ENCODE results near the gene ARL5C.

DNA sequence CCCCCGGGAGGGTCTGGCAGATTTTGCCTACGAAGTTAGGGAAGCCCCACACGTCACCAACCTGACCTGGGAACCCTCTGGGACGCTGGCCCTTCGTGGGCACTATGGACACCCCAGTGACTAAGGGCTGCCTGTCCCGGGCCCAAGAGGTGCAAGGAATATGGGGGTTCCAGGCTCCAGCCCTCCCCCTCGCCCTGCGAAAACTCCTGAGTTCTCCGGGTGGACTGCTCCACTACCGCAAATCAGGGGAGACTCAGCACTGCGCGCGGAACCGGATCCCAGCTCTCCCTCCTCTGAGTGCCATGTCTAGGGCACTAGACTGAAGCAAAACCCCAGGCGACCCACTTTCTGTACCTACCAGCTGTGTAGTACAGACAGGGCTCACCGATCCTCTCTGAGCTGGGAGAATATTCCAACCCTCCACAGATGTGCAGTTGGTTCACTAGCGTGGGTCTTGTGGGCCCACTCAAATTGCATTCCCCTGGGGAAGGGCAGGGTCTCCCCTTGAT is at the start of gene ARL5C:
- TF ChIP-seq, protein P1, sequence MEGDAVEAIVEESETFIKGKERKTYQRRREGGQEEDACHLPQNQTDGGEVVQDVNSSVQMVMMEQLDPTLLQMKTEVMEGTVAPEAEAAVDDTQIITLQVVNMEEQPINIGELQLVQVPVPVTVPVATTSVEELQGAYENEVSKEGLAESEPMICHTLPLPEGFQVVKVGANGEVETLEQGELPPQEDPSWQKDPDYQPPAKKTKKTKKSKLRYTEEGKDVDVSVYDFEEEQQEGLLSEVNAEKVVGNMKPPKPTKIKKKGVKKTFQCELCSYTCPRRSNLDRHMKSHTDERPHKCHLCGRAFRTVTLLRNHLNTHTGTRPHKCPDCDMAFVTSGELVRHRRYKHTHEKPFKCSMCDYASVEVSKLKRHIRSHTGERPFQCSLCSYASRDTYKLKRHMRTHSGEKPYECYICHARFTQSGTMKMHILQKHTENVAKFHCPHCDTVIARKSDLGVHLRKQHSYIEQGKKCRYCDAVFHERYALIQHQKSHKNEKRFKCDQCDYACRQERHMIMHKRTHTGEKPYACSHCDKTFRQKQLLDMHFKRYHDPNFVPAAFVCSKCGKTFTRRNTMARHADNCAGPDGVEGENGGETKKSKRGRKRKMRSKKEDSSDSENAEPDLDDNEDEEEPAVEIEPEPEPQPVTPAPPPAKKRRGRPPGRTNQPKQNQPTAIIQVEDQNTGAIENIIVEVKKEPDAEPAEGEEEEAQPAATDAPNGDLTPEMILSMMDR (conservative IDR thresholded peaks at IDR 0.05): no peak
- TF ChIP-seq ZFX (IDR thresholded peaks at IDR 0.05): no peak
